Measurements from ENCODE around the gene DPF1.

GRCh38 chr19:38172001-38172400 lies 52.0 kb downstream of the DPF1 start:
- TF ChIP-seq CTCF (IDR thresholded peaks at IDR 0.05; ENCODE audit: low read length) = no peak
- TF ChIP-seq EZH2phosphoT487 (IDR thresholded peaks at IDR 0.05; ENCODE audit: low read length) = no peak
- no peak for TF ChIP-seq EZH2 (optimal IDR thresholded peaks at IDR 0.05; ENCODE audit: low read depth, low read length)
